ELR (cell line): ENCODE data around the gene PTCH2.

ENCODE experiments used
- DNase-seq: peaks from one replicate; pipeline ENCODE4 v3.0.0-alpha.2; 2015; ENCODE audit warnings: low read depth

Gene PTCH2, protein sequence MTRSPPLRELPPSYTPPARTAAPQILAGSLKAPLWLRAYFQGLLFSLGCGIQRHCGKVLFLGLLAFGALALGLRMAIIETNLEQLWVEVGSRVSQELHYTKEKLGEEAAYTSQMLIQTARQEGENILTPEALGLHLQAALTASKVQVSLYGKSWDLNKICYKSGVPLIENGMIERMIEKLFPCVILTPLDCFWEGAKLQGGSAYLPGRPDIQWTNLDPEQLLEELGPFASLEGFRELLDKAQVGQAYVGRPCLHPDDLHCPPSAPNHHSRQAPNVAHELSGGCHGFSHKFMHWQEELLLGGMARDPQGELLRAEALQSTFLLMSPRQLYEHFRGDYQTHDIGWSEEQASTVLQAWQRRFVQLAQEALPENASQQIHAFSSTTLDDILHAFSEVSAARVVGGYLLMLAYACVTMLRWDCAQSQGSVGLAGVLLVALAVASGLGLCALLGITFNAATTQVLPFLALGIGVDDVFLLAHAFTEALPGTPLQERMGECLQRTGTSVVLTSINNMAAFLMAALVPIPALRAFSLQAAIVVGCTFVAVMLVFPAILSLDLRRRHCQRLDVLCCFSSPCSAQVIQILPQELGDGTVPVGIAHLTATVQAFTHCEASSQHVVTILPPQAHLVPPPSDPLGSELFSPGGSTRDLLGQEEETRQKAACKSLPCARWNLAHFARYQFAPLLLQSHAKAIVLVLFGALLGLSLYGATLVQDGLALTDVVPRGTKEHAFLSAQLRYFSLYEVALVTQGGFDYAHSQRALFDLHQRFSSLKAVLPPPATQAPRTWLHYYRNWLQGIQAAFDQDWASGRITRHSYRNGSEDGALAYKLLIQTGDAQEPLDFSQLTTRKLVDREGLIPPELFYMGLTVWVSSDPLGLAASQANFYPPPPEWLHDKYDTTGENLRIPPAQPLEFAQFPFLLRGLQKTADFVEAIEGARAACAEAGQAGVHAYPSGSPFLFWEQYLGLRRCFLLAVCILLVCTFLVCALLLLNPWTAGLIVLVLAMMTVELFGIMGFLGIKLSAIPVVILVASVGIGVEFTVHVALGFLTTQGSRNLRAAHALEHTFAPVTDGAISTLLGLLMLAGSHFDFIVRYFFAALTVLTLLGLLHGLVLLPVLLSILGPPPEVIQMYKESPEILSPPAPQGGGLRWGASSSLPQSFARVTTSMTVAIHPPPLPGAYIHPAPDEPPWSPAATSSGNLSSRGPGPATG

DNA sequence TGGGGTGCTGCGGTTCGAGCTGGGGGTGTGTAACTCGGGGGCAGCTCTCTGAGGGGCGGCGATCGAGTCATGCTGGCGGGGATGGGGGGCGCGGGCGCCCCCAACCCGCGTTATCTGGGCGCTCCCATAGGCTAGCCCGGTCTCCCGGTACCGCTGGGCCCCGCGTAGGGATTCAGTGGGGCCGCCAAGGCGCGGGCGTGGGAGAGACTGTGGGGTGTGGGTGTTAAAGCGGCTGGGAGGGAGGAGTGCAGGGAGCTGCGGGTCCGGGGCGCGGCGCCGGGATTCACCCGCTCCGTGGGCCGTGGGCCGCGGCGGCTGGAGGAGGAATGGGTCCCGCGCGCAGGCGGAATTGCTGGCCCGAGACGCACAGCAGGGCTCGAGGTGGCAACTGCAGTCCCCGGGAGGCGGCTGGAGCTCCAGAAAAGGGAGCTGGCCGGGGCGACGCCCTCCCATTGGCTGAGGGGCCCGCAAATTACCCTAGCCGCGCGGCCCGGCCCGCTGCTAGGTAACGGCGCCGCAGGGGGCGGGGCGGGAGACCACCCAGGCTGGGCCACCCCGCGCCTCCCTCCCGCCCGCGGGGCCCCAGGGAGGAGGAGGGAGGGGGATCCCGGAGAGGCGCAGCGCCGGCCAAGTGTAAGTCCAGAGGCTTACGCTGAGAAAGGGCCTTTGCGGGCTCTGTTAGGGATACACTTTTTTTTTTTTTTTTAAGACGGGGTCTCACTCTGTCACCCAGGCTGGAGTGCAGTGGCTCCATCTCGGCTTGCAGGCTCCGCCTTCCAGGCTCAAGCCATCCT is at the start of gene PTCH2:
TSS of gene PTCH2 (minus strand) at position 392 of the 794 bp plus-strand sequence. CDS start at position 71, 321 bp downstream.
- DNase-seq, result peak; percentile 70

DNA sequence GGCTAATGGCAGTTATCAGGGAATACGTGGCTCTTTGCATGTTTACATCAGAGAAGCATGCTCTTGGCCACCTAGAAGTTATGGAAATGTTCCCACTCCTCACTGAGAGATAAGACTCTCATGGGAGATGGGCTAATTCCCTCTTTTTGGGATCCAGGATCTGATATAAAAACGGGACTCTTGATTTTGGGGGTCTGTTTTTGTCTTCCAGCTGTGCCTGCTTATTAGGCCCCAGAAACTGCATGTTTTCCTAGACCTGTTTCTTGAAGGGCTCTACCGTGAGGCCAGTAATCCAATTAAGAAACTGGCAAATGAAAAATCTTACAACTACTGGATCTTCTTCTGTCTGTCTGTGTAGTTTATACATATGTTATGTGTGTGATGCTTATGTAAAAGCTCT is 47.0 kb upstream of the PTCH2 start:
- no peak for DNase-seq

DNA sequence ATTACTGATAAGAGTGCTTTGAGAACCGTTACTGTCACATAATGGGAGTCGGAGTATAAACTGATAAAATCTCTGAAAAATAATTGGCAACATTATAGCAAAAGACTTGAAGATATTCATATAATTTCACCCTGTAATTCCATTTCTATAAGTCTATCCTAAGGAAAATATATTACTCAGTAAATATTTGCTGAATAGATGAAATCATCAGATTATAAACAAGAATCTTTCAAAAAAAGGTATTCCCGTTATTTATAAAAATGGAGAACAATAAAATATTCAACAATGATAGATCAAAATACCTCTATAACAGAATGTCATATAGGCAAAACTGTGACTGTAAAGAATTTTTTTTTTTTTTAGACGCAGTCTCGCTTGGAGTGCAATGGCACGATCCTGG is 42.4 kb upstream of the PTCH2 start:
- DNase-seq, result no peak

DNA sequence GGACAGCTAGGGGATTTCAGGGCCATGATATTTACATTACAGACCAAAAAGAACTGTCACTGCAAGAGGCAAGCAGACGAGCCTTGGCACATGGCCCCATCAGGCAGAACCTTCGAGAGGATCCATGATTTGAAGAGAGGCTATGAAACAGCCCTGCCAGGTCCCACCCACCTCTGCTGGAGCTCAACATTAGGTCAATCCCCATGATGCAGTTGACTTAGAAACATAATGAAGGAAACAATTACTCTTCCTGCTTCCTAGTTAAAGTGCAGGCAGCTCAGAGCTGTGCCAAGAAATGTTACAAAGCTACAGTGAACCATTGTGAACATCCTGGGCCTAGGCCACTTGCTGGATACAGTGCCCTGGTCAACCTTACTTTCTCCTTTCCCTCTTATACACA is 41.7 kb upstream of the PTCH2 start:
- DNase-seq, result no peak

DNA sequence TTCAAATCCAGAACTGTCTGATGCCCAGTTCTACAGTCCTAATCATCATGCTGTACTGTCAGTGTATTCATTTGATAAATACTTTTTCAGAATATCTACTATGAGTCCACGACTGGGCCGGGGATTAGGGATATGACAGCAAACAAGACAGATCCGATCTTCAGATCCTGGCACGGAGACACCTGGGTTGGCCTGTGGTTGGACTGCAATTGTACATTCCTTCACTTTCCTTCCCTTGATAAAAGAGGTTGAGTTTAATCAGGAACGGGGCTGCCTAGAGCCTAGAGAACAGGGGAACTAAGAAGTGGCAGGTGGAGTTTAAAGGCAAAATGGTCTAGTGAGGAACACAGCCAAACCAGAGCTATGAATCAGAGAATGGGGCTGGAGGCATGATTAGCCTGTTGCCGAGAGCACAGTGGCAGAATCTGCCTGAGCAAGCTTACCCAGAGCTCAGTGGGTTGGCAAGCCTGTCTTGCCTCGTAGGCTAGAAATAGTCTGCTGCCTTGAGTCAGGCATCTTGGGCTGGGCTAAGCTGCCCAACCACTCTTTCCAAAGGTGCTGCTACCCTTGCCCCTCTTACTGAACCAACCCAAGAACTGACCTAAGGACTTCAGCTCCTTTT is 38.1 kb upstream of the PTCH2 start:
- DNase-seq, result peak; percentile 48

DNA sequence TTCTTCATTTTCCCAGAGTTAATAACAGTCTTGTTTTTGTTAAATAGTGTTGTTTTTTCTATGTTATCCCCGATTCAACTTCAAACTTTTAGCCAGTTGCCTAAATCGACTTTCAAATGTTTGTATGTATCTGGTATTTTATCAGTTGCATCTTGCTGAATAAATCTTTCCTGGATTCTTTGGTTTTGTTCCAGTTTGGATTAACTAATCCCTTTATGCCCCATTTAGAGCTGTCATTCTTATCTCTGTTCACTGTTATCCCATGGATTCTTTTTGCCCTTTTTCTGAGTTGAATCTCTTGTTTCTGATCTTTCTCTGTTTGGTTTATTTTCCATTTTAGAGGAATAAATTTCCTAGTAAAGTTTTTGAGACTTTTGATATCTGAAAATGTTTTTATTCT is 31.1 kb upstream of the PTCH2 start:
- DNase-seq, result no peak

DNA sequence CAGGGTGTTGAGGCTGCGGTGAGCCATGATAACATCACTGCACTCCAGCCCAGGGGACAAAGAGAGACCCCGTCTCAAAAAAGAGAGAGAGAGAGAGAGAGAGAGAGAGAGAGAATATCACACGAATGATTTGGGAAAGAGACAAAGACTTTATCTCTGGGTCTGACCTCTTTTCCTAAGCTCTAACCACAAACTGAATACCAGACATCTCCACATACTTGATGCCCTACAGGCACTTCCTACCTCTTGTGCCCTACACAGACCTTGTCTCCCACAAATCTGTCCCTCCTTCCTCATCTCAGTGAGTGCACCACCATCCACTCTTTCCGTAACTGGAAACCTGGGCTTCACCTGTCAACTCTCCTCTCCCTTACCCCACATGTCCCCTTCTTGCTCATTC is 27.0 kb upstream of the PTCH2 start:
- no peak for DNase-seq

DNA sequence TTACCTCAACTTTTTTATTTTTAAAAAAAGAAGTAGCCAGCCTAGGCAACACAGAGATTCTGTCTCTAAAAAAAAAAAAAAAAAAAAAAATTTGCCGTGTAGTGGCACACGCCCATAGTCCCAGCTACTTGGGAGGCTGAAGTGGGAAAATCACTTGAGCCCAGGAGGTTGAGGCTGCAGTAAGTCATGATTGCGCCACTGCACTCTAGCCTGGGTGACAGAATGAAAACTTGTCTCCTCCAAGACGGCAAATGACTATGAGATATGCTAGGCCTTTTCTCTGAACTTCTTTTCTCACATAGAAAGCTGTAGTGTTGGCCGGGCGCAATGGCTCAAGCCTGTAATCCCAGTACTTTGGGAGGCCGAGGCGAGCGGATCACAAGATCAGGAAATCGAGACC is 24.7 kb upstream of the PTCH2 start:
- no peak for DNase-seq

DNA sequence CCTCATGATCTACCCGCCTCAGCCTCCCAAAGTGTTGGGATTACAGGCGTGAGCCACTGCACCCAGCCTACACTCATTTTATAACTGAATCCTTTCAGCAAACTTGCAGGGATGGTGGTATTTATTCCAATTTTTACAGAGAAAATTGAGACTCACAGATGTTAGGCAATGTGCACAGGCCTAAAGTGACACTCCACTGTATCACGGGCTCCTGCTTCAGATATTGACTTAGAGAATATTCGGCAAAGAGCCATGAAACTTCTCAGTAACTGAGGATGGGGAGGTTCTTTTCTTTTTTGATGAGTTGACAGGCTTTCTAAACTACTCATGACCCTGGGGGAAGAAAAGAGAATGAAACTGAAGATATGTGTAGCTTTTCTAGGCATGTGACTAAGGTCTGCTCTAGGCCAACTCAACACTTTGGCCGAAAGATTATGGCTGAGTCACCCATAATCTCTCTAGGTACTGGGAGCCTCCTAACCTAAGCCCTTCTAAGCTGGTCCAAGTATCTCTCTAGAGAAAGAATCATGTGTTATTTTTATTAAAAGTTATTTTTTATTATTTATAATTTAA is 19.9 kb upstream of the PTCH2 start:
- peak; percentile 73 for DNase-seq

DNA sequence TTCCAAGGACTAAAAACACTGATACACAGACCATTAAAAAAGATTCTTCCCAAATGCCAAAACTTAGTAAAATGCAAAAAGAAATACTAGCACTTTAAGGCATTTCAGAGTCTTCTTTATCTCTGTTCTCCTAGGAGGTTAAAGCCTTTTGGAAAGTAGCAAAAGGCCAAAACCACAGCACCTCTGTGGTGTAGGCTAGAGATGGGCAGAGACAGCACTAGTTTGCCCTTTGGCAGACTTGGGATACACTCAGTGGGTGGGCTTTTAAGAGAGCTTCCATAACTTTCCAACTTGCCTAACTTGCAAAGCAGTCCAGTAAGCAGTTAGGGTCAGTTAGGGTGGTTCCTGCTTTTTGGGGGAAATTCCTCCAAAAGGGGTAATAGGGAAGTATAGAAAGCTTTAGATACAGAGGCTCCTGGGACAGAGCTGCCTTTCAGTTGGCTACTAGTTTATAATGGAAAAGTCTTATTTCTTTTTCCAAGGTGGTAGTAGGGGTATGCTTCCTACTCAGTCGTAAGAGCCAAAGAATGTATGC is 17.9 kb upstream of the PTCH2 start:
- no peak for DNase-seq

DNA sequence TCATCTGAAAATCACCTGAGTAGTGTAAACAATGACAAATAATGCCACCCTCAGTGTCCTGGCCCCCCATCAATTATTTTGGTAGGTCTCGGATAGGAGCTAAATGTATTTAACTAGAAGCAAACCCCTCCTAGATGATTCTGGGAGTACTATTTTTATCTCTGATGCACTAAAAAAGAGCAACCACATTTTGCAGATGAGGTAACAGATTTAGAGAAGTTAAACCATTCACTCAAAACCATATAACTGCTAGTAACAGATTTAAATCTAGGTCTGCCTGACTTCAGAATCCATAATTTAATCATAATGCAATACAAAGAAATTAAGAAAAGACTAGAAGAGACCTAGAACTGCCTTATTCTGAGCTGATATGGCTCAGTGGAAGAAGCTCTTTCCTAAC is 17.3 kb upstream of the PTCH2 start:
- DNase-seq, result no peak

DNA sequence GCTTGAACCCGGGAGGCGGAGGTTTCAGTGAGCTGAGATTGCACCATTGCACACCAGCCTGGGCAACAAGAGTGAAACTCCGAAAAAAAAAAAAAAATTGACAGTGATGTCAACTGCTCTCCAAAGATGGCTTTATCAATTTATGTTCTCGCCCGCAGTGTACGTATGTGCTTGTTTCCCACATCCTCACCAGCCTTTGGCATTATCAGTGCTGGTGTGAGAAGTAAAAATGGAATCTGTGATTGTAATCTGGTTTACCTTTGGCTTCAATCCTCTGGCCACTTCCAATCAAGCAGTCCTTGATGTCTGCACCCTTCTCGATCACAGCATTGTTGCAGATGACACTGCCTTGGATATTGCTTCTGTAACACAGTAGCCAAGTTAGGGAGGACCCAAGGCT is 14.4 kb upstream of the PTCH2 start:
- DNase-seq, result no peak

DNA sequence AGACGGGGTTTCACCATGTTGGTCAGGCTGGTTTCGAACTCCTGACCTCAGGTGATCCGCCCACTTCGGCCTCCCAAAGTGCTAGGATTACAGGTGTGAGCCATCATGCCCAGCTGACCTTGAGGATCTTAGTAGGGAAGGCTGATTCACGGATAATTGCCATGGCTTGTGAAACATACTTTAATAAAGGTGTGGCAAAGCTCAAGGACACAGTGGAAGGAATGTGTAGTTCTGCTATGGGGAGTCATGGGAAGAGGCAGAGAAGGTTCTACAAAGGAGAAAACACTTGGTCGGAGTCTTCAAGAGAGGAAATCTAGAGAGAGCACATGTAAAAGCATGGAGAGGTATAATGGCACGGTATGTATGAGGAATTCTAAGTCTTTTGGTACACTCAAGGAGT is 12.7 kb upstream of the PTCH2 start:
- no peak for DNase-seq

DNA sequence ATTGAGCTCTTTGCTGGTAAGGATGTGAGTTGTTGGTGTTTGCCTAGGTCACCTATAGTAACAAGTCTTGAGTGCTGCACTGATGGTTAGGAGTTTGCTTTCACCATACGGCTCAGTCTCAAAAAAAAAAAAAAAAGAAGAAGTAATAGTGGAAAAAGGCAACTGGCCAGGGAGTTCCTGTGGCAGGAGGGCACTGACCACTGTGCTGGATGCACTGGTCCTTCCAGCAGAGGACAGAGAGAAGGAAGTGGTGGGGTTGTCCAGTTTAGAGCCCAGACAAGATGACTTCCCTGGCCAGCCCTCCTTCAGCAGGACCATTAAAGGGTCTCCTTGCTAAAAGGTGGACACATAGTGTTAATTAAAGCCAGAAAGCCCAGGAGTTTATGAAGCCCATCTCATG is 11.9 kb upstream of the PTCH2 start:
- DNase-seq, result no peak

DNA sequence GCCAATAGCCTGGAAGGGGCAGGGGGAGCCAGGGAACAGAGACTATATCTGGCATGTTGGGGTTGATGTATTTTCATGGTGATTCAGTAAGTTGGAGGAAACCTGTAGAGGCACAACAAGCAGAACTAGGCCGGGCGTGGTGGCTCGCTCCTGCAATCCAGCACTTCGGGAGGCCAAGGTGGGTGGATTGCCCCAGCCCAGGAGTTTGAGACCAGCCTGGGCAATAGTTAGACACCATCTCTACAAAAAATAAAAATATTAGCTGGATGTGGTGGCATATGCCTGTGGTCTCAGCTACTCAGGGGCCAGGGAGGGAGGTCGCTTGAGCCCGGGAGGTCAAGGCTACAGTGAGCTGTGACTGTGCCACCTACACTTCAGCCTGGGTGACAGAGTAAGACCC is 10.1 kb upstream of the PTCH2 start:
- DNase-seq, result no peak

DNA sequence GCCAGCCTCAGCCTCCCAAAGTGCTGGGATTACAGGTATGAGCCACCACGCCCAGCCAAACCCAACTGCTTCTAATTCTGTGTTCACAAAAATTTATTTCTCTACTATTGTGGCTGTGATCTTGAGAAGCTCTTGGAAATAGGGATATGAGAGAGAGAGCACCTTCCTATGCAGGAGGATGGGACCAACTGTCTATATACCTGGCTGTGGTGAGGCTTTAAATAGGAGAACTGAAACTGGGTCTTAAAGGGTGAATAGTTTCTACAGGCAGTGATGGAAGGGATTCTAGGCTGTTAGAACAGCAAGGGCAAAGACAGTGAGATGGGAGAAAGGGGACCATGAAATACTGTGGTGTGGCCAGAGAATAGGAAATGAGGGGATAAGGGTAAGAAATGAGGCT is 8.3 kb upstream of the PTCH2 start:
- DNase-seq, result no peak

DNA sequence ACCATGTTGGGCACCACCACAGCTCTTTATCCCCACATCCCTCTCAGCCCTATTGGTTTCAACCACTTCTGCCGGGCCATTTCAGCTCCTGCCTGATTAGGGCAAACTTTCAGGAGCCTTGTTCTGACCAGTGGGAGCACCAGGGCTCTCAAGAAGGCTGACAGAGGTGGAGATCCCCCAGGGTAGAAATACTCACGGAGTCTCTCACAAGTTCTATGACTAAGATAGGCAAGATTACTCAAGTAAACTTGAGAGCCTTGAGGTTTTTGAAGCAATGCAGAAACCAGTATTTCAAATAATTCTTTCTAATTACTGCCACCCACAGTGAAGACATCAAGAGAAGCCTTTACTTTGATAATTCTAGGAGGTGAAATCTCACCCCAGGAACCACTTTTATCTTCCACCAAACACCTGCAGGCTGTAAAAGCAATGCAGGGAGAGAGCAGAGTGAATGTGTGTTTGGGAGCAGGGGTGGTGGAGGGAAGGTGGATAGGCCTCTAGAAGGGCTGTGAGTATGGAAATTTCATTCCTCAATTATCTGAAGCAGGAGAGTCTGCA is 6.6 kb upstream of the PTCH2 start:
- peak; percentile 44 for DNase-seq

DNA sequence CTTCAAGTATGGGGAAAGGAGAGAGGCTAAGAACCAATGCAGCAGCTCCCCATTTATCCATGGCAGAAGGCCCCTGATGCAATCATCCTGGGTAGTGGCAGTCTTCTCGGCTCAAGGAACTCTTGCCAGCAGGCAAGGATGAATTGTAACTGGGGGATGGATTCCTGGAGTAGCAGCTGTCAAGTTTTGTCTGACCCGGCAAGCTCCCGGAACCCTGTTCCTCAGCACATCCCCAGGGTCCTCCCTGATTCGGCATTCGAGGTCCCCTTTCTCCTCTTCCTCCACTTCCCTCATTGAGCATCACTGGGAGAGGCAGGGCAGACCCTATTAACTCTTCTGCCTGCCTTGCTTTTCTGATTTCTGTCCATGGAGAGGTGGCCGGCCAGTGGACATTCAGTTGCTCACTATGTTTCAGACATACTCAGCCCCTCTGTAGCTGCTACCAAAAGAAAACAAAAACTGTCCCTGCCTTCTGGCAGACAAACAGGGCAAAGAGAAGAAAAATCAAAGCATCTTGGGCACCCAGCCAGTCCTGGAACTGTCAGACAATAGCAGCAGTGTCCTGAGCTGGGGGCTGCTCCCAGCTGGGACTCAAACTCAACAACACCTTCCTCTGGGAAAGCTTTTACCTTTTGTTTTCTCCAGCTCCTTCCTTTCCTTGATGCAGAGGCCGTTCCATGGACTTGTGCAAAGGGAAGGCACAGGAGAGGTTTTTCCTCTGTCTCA is 5.6 kb upstream of the PTCH2 start:
- DNase-seq, result no peak

DNA sequence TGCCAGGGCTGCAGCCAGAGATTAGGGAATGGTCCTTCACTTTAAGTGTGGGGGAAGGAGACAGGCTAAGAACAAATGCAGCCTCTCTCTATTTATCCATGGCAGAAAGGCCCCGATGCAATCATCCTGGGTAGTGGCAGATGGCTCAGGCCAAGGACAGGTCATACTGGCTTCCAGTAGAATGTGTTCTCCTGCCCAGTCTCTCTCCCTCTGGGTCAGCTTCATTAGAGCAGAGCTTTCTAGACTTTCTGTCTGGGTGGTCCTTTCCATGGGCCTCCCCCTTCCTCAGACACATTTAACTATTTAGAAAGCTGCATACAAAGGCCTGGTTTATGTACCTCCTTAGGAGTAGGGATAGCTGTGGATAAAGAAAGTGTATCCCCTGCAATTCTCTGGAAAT is 4.8 kb upstream of the PTCH2 start:
- DNase-seq, result no peak

DNA sequence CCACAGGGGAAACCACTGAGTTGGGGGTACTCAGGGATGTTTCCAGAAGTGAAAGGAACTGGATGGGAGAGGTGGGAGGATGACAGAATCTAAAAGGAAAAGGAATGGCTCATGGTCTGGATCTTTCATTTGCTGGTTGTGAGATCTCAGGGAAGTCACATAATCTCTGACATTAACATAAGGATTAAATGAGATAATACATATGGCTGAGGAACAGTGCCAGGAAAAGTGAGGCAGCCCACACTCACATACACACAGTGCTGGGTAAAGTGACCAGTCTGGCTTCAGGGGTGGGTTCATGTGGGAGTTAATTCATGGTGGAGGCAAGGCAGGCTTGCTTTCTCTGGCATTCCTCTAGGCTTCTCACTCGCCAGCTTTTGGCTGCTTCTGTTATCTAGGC is 3.9 kb upstream of the PTCH2 start:
- DNase-seq, result no peak
